GM08714 (cell line): ENCODE data around the gene PLXNA4.
"Not testable (repeated sequence)": the region's sequence is repeated elsewhere in the genome, so short reads cannot be mapped to it uniquely, and the experiment has no call there.

Experiments used
- H3K4me3 ChIP-seq: fragments of 200-500 bp; sonication (Bioruptor generic); 2 replicates; pipeline ENCODE4 v1.5.1; 2014; ENCODE audit warnings: mild to moderate bottlenecking, low read length, inconsistent platforms
- ZNF274 ChIP-seq: IDR thresholded peaks from 2 replicates; pipeline ENCODE4 v1.6.1; 2012; ENCODE audit warnings: mild to moderate bottlenecking, low read depth, low read length

PLXNA4 gene

GRCh38 chr7:132601783-132602182 lies 25.5 kb upstream of the PLXNA4 start:
- no peak for TF ChIP-seq ZNF274
- no peak overlapping the region for H3K4me3 ChIP-seq

DNA sequence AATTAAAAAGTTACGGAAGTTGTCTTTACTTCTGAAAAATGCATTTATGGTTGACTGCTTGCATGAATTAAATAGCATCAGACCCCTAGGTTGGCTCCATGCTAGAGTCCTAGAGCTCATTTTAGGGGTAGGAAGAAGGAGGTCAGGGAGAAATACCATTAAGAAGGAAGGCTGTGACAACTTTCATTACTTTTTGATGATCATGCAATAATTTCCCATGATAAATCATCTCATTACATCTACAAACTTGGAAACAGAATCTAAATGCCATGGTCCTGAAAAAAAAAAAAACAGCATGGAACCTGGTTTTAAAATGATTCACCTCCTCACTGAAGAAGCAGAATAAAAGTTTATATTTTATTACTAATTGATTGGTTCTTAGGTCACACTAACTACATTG lies 20.3 kb upstream of the PLXNA4 start:
- no peak overlapping the region for H3K4me3 ChIP-seq
- TF ChIP-seq ZNF274: no peak

DNA sequence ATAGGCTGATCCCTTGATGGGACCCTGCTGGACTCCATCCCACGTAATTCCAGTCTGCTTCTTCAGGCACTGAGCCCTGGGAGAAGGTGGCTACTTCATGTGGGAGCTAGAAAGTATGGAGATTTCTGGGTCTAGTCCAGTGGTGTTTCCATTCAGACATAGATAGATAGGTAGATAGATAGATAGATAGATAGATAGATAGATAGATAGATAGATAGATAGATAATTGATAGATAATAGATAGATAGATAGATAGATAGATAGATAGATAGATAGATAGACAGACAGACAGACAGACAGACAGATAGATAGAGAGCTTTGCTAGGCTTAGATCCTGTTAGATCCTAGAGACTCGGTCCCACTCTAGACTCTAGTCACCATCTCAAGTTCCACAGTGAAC lies 18.5 kb upstream of the PLXNA4 start:
- not testable (repeated sequence) for H3K4me3 ChIP-seq

- no peak for TF ChIP-seq ZNF274
Observed at GRCh38 chr7:132592936-132593335, 16.7 kb upstream of the PLXNA4 start.

GRCh38 chr7:132592231-132592920 lies 16.1 kb upstream of the PLXNA4 start:
- TF ChIP-seq ZNF274: no peak
- no peak overlapping the region for H3K4me3 ChIP-seq

More at GRCh38 chr7:132592936-132593335, 16.7 kb upstream of the PLXNA4 start:
- H3K4me3 ChIP-seq: no peak overlapping the region

- H3K4me3 ChIP-seq: no peak overlapping the region
- TF ChIP-seq ZNF274: no peak
Observed at GRCh38 chr7:132590162-132590561, 13.9 kb upstream of the PLXNA4 start.

- no peak for TF ChIP-seq ZNF274
- H3K4me3 ChIP-seq: no peak overlapping the region
Observed at GRCh38 chr7:132588596-132588995, 12.3 kb upstream of the PLXNA4 start.

GRCh38 chr7:132584796-132585494 lies 8.7 kb upstream of the PLXNA4 start:
- no peak for TF ChIP-seq ZNF274
- no peak overlapping the region for H3K4me3 ChIP-seq

DNA sequence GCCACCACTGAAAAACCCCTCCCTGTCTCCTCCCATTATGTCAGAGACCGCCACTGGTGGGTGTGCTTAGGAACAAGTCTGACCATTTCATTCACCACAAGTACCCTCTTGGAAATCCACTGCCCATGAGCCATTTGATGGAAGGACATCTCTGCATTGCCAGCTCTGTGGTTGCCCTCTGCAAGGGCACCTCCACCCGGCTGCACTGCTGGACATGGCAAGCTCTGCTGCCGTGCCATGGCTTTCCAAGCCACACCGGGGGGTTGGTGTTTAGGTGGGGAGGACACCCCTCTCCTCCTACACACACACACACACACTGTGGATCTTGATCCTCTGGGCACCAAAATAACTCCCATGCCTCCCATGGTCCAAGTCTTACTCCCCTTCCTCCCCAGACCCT lies 5.2 kb upstream of the PLXNA4 start:
- no peak overlapping the region for H3K4me3 ChIP-seq
- TF ChIP-seq ZNF274: no peak

DNA sequence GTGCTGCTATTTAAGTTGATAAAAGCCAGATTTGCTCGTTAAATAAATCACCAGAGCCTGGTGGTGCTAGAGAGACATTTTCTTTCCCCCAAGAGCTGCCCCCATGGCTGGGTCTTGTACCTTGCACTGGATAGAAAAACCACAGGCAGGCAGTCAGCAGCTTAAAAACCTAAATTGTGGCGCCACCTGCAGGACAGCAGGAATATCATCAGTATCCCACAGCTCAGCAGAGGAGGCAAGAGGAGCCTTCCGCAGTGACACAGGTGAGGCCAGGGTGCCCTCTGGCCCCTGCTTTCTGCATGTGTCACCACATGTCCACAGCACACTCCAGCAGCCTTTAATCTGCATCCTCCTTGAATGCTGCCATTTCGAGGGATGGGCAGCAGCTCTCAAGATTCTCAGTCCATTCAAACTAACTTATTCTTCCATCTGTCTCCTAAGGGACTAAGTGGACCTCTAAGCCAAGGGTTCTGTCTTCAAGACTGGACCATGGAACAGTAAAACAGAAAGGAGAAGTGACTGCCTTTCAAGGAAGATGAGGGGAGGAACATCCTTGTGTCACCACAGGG lies 4.5 kb upstream of the PLXNA4 start:
- TF ChIP-seq ZNF274: no peak
- no peak overlapping the region for H3K4me3 ChIP-seq

DNA sequence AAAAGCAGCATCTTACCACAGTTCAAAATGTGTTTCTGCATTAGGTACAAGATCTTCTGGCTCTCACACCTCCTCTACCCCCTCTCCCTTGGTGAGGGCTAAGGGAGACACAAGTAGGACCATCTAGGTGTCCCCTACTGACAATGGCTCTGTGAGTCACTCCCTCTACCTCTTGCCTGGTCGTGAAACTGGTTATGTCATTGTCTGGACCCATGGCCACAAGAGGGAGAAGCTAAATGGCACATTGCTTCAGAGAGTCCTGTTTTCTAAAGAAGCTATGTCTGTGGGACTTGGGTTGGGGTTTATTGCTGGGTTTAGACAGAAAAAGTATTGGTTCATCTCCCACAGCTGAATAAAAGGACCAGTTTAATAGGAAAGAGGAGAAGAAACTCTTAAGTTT lies 4.0 kb upstream of the PLXNA4 start:
- no peak overlapping the region for H3K4me3 ChIP-seq
- TF ChIP-seq ZNF274: no peak

DNA sequence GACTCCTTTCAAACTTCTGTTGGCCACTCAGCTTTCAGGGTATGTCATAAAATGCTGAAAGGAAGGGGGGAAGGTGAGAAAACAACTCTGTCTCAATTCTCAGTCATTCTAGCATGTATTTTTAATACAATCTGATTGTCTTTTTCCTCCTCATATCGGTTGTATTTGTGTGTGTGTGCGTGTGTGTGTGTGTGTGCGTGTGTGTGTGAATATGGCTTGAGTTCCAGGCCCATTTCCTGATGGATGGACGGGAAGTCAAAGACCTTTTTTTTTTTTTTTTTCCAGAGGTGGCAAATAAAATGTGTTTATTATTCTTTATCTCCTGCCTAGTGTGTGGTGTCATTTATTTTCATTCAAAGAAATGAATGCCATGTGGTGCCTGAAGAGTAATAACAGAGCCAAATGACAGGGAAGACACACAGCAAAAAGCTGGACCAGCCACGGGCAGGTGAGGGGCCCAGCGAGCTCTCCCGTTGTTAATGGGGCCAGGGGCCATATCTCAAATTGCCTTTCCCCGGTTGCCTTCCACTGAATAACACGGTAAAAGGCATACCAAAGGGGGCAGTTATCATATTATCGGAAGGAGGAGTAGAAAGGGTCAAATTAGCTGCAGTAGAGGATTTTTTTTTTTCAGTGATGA lies 3.1 kb upstream of the PLXNA4 start:
- no peak for TF ChIP-seq ZNF274
- no peak overlapping the region for H3K4me3 ChIP-seq

DNA sequence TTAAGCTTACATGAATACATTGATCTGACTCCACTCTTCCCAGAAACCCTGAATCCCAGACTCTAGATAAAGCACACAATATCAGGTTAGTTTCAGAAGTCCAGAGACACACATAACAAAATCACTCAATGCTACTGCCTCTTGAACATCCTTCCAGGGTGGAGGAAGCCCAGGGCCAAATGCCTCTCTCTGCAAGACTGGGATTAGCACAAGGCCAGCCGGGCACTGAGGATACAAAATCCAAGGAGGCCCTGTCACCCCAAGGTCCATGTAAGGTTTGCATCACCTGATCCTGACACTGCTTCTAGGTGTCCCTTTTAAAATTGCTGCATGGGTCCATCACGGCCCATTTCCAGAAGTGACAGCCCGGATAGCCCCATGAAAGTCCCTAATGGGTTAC lies 2.6 kb upstream of the PLXNA4 start:
- TF ChIP-seq ZNF274: no peak
- no peak overlapping the region for H3K4me3 ChIP-seq

DNA sequence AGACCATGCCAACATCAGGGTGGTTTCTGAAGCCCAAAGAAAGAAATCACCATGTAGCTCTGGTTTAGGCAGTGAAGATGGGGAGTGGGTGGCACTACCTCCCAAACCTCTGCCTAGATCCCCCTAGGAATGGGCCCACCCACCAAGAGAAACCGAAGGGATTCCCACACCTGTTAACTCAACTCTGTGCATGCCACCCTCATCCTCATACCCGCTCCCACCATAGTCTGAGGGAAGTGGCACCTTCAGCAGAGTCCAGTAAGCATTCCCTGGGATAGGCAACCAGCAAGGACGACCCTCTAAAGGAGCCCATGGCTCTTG lies 1.7 kb upstream of the PLXNA4 start:
- no peak for TF ChIP-seq ZNF274
- no peak overlapping the region for H3K4me3 ChIP-seq
